T-cell (primary cell): ENCODE measurements around the gene WFIKKN2. TPM values are rescaled to one million over a fixed set of nuclear protein-coding genes. Genes with fewer than 3 reads are reported as not detected.

Experiments
- ATAC-seq, 4 experiments: fragments of 200-7000 bp in 3 of 4; fragments of 150-1000 bp in 1 of 4; cut with Tn5 transposase; replicated peaks in 1 of 4; 1 replicate in 3 of 4; 2 replicates in 1 of 4; pipeline ENCODE4 v1.10.0; 2021; ENCODE audit warnings: moderate library complexity in 3 of 4, mild to moderate bottlenecking in 2 of 4, moderate number of reproducible peaks in 1 of 4
- CTCF ChIA-PET, 2 donors: fragments of 300-600 bp; sonication (Branson Sonifier 250); formaldehyde crosslinking; loops; one replicate each; lab custom pipeline; 2022; ENCODE audit warnings: antibody characterized with exemption in 2 of 2; lab: Charles Lee
- POLR2A ChIA-PET, 2 donors: fragments of 300-600 bp; sonication (Branson Sonifier 250); formaldehyde crosslinking; loops; one replicate each; lab custom pipeline; 2022; ENCODE audit warnings: antibody characterized with exemption in 2 of 2; lab: Charles Lee
- DNase-seq, 35 experiments: peaks; one replicate each; pipeline versions ENCODE4 v3.0.0 to v3.0.0-alpha.2; 2013 to 2023
- H3K27ac ChIP-seq: one replicate; pipeline ENCODE4 v1.5.1; 2013; ENCODE audit warnings: low read length
- H3K27me3 ChIP-seq, 2 experiments: replicated peaks in 1 of 2; 1 replicate in 1 of 2; 2 replicates in 1 of 2; pipeline versions ENCODE4 v1.6.1 to v1.7.0; 2013; ENCODE audit warnings: low read length in 1 of 2, mixed read lengths in 1 of 2; ENCODE audit not compliant: control insufficient read depth in 2 of 2, insufficient read depth in 2 of 2; ENCODE audit errors: extremely low read depth in 1 of 2
- H3K36me3 ChIP-seq, 2 donors: 1 replicate in 1 of 2; 2 replicates in 1 of 2; pipeline versions ENCODE4 v1.6.1 to v1.7.0; 2013; ENCODE audit warnings: low read length in 1 of 2; ENCODE audit not compliant: control insufficient read depth in 2 of 2, insufficient read depth in 1 of 2; ENCODE audit errors: extremely low read depth in 1 of 2
- H3K4me1 ChIP-seq, 2 experiments: 1 replicate in 1 of 2; 2 replicates in 1 of 2; pipeline versions ENCODE4 v1.6.1 to v1.7.0; 2013; ENCODE audit warnings: low read length in 2 of 2, mixed read lengths in 1 of 2; ENCODE audit not compliant: insufficient read depth in 2 of 2, control insufficient read depth in 1 of 2; ENCODE audit errors: extremely low read depth in 1 of 2
- H3K4me3 ChIP-seq, 2 donors: 1 replicate in 1 of 2; 2 replicates in 1 of 2; pipeline versions ENCODE4 v1.5.1 to v1.7.0; 2013; ENCODE audit warnings: mild to moderate bottlenecking in 2 of 2, low read length in 1 of 2, moderate library complexity in 1 of 2; ENCODE audit not compliant: control insufficient read depth in 1 of 2; ENCODE audit errors: extremely low read depth in 1 of 2
- H3K9me3 ChIP-seq: 2 replicates; pipeline ENCODE4 v1.7.0; 2013
- H3K27ac Mint-ChIP-seq, 2 donors: one replicate each; pipeline ENCODE4 v1.8.0; 2020 to 2021; ENCODE audit warnings: mild to moderate bottlenecking in 2 of 2, mixed read lengths in 2 of 2
- H3K27me3 Mint-ChIP-seq, 2 donors: one replicate each; pipeline ENCODE4 v1.8.0; 2021 to 2022; ENCODE audit warnings: mixed read lengths in 2 of 2
- H3K36me3 Mint-ChIP-seq: one replicate; pipeline ENCODE4 v1.8.0; 2021; ENCODE audit warnings: mixed read lengths
- H3K4me1 Mint-ChIP-seq, 3 donors: one replicate each; pipeline ENCODE4 v1.8.0; 2020 to 2022; ENCODE audit warnings: mixed read lengths in 3 of 3, mild to moderate bottlenecking in 1 of 3
- H3K4me3 Mint-ChIP-seq, 3 donors: one replicate each; pipeline ENCODE4 v1.8.0; 2020 to 2022; ENCODE audit warnings: mild to moderate bottlenecking in 3 of 3, mixed read lengths in 3 of 3, moderate library complexity in 3 of 3
- H3K9me3 Mint-ChIP-seq, 3 donors: one replicate each; pipeline ENCODE4 v1.8.0; 2020 to 2022; ENCODE audit warnings: mixed read lengths in 3 of 3
- WGBS: methylation state at CpG from one replicate; pipeline ENCODE4 v1.1.5; 2013; ENCODE audit warnings: missing lambda C conversion rate; ENCODE audit not compliant: insufficient coverage; 5-methylcytosine and 5-hydroxymethylcytosine counted together
- total RNA-seq, 35 experiments: library from RNA in 6 of 35; stranded (reverse) in 6 of 35; fragments of 120-200 nt in 1 of 35; gene quantifications; one replicate each; pipeline versions ENCODE4 v1.2.1 to v1.2.4 and lab custom pipeline; 2013 to 2026

WFIKKN2 gene
- total RNA-seq, 5 donors from 2014 or later (not counting 1 experiment from before 2014, with no cell fraction given): not detected

DNA sequence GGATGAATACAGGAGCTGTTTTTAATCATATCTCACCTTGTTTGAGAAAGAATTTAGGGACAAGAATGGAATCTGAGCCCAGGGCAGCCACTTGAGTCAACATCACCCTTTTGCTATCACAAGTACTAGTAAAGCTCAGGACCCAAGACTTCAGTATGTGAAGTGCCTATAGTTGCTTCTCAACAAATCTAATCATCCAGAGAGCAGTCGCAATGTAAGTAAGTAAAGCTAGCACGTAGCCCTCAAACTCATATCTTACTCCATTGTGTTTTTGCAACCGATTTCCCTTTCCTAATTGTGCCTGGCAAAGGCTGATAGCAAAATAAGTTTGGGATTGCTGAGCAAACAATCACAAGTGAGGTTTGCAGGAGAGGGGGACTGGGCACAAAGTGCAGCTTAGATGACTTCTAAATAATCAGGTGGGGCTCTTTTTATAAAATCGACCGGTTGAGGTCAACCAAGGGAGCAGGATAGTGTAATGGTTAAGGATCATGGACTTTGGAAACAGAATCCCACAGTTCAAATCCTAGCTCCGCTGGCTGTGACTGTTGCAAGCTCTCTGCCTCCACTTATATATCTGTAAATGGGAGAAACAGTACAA, 17.7 kb downstream of the WFIKKN2 start:
- Mint-ChIP-seq H3K4me3 (peak overlapping the region; percentile 73 to 80 (median 74)), H3K4me1 (peaks cover 15 to 20% (median 16%) of the 10 kb centered on the region in 3 donors), H3K27me3 (no peaks in the 10 kb centered on the region), H3K27ac (peak overlapping the region in 1 of 2 donors; percentile 94), H3K9me3 (no peaks in the 10 kb centered on the region), H3K36me3 (no peaks in the 10 kb centered on the region)
- no peaks in the 10 kb centered on the region for H3K27me3 ChIP-seq
- ChIA-PET POLR2A (interaction anchor here (0.5 to 2.1 kb wide), 11 partner anchors 8 to 365 kb away, joined by 3 to 30 read pairs (median 3); partner anchors contain the start of gene TOB1 (in 2 of the 2)), CTCF (interaction anchor here (0.5 to 5.1 kb wide), 28 partner anchors 9 to 375 kb away, joined by 3 to 80 read pairs (median 6); partner anchors contain the start of genes TOB1 (in 2 of the 2) and NME1 (in 1 of the 2))
- no peaks in the 10 kb centered on the region for H3K36me3 ChIP-seq
- H3K4me1 ChIP-seq: peaks cover 4 to 12% of the 10 kb centered on the region in 2 experiments
- ATAC-seq (no peak), DNase-seq (peak in 1 of 35 experiments; percentile 4)
- WGBS: no CpG with 5 or more reads among the region's 6 CpGs
- H3K4me3 ChIP-seq: no peak overlapping the region
- no peaks in the 10 kb centered on the region for H3K9me3 ChIP-seq
- no peak overlapping the region for H3K27ac ChIP-seq

DNA sequence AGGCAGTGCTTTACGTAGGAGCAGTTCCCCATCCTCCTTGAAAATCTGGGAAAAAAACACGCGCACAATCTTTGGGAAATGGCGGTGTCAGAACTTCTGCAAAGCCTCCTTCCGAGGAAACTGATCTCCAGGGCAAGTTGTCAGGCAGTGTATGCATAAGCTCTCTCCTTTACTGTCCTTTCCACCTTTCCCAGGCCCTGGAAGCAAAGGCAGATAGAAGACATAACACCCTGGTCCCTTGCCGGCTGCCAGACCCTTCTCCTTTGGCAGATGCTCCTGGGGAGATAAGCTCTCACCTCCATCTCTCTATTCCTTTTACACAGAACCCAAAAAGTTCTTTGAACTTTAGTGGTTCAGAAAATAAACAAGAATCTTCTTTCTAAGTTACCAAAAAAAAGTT, 18.4 kb downstream of the WFIKKN2 start:
- peak overlapping the region in 1 of 2 donors; percentile 65 for H3K27ac Mint-ChIP-seq
- ChIA-PET CTCF (interaction anchor here (1.0 to 5.1 kb wide), 7 partner anchors 9 to 105 kb away, joined by 3 to 80 read pairs (median 24); partner anchors contain the start of gene TOB1 (in 1 of the 2)), POLR2A (interaction anchor here (1.6 to 2.1 kb wide), 2 partner anchors 12 to 101 kb away, joined by 3 to 30 read pairs; partner anchors contain the start of gene TOB1 (in 1 of the 2))
- Histone ChIP-seq H3K4me3 (no peak overlapping the region), H3K27me3 (no peaks in the 10 kb centered on the region), H3K9me3 (no peaks in the 10 kb centered on the region), H3K27ac (no peak overlapping the region), H3K4me1 (peaks cover 4 to 12% of the 10 kb centered on the region in 2 experiments), H3K36me3 (no peaks in the 10 kb centered on the region)
- no peak for DNase-seq
- ATAC-seq: no peak
- no peaks in the 10 kb centered on the region for H3K9me3 Mint-ChIP-seq
- H3K36me3 Mint-ChIP-seq: no peaks in the 10 kb centered on the region
- 93% methylated on average over 5 of the region's 6 CpGs for WGBS
- H3K27me3 Mint-ChIP-seq: no peaks in the 10 kb centered on the region
- peaks cover 15 to 20% (median 16%) of the 10 kb centered on the region in 3 donors for H3K4me1 Mint-ChIP-seq
- no peak overlapping the region for H3K4me3 Mint-ChIP-seq

DNA sequence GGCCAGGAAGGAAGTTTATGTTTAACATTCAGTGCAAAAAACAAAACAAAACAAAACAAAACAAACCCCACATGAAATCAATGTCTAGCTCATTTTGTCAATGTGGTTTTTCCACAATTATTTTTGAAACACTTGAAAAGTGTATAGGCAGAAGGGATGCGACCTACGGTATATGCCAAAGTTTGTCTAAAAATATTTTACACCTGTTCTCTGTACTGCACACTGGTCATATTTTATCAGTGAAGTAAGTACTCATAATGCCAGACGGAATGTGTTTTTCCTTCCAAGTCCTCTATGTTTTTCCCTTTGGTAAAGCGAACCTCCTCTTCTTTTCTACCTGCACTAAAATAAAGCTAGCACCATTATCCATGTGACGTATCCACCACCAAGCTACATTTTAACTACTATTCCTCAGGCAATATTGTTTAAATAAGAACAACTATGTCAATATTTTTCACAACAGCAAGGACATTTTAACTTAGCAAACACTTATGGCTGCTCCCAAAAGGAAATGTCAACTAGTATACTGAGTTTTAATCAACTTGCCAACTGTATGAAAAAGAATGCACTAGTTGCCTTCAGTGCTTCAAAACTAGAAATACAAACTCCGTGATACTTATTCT, 20.4 kb downstream of the WFIKKN2 start:
- H3K4me3 ChIP-seq: no peak overlapping the region
- peaks cover 4 to 12% of the 10 kb centered on the region in 2 experiments for H3K4me1 ChIP-seq
- no peaks in the 10 kb centered on the region for H3K9me3 ChIP-seq
- DNase-seq (no peak), ATAC-seq (no peak)
- no peaks in the 10 kb centered on the region for H3K27me3 ChIP-seq
- peaks cover under 1% of the 10 kb centered on the region for H3K36me3 Mint-ChIP-seq
- ChIA-PET CTCF (interaction anchor here in 1 of 2 donors (0.8 to 1.2 kb wide), 4 partner anchors 93 to 110 kb away, joined by 3 to 5 read pairs (median 4); no protein-coding TSS in a partner anchor), POLR2A (interaction anchor here (0.5 to 2.3 kb wide), 6 partner anchors 8 to 1127 kb away, joined by 3 to 16 read pairs (median 3); partner anchors contain the start of gene TOB1 (in 2 of the 2))
- H3K27ac Mint-ChIP-seq: peak overlapping the region in 1 of 2 donors; percentile 7
- H3K9me3 Mint-ChIP-seq: no peaks in the 10 kb centered on the region
- 89% methylated on average over 2 of the region's 6 CpGs for WGBS
- no peaks in the 10 kb centered on the region for H3K27me3 Mint-ChIP-seq
- H3K27ac ChIP-seq: no peak overlapping the region
- no peak overlapping the region for H3K4me3 Mint-ChIP-seq
- peaks cover 16 to 21% (median 16%) of the 10 kb centered on the region in 3 donors for H3K4me1 Mint-ChIP-seq
- H3K36me3 ChIP-seq: peaks cover 0 to under 1% of the 10 kb centered on the region in 2 donors

- ChIA-PET CTCF (interaction anchor here in 1 of 2 donors (1.0 to 1.2 kb wide), 2 partner anchors 92 to 110 kb away, joined by 3 to 5 read pairs; no protein-coding TSS in a partner anchor), POLR2A (interaction anchor here (0.5 to 2.3 kb wide), 2 partner anchors 9 to 10 kb away, joined by 4 to 16 read pairs; partner anchors contain the start of gene TOB1 (in 2 of the 2))
- Mint-ChIP-seq H3K9me3 (no peaks in the 10 kb centered on the region), H3K4me1 (peaks cover 22 to 27% (median 22%) of the 10 kb centered on the region in 3 donors), H3K27ac (no peak overlapping the region), H3K27me3 (no peaks in the 10 kb centered on the region), H3K4me3 (no peak overlapping the region), H3K36me3 (peaks cover 5% of the 10 kb centered on the region)
- Histone ChIP-seq H3K4me3 (no peak overlapping the region), H3K4me1 (peaks cover 7 to 12% of the 10 kb centered on the region in 2 experiments), H3K27ac (no peak overlapping the region), H3K27me3 (no peaks in the 10 kb centered on the region), H3K9me3 (no peaks in the 10 kb centered on the region), H3K36me3 (peaks cover 1 to 4% of the 10 kb centered on the region in 2 donors)
- DNase-seq: no peak
- no CpG with 5 or more reads among the region's 2 CpGs for WGBS
- ATAC-seq: no peak
Measured at GRCh38 chr17:50856431-50856830, 21.0 kb downstream of the WFIKKN2 start.

- WGBS: 100% methylated on average over 3 of the region's 12 CpGs
- H3K4me3 Mint-ChIP-seq: no peak overlapping the region
- Histone ChIP-seq H3K4me3 (no peak overlapping the region), H3K4me1 (peaks cover 9 to 24% of the 10 kb centered on the region in 2 experiments), H3K36me3 (peaks cover 4 to 18% of the 10 kb centered on the region in 2 donors), H3K27ac (no peak overlapping the region), H3K27me3 (no peaks in the 10 kb centered on the region), H3K9me3 (no peaks in the 10 kb centered on the region)
- H3K4me1 Mint-ChIP-seq: peaks cover 22 to 29% (median 24%) of the 10 kb centered on the region in 3 donors
- no peaks in the 10 kb centered on the region for H3K27me3 Mint-ChIP-seq
- CTCF ChIA-PET: no interaction called here
- H3K9me3 Mint-ChIP-seq: no peaks in the 10 kb centered on the region
- ATAC-seq: no peak
- H3K27ac Mint-ChIP-seq: peak overlapping the region in 1 of 2 donors; percentile 27
- POLR2A ChIA-PET: no interaction called here
- H3K36me3 Mint-ChIP-seq: peaks cover 20% of the 10 kb centered on the region
- no peak for DNase-seq
Measured at GRCh38 chr17:50858486-50859225, 23.3 kb downstream of the WFIKKN2 start.
